ENCODE results near the gene PCED1B. TPM values are rescaled to one million over a fixed set of nuclear protein-coding genes. Genes with fewer than 3 reads are reported as not detected.
"Not testable (repeated sequence)": the region's sequence is repeated elsewhere in the genome, so short reads cannot be mapped to it uniquely, and the experiment has no call there.

PCED1B gene
- total RNA-seq, 1 experiment from 2014 or later: 2.5 TPM

GRCh38 chr12:47114481-47114892 is 35.1 kb downstream of the PCED1B start:
- no peak for DNase-seq (ENCODE audit: extremely low read depth, low read depth)

DNA sequence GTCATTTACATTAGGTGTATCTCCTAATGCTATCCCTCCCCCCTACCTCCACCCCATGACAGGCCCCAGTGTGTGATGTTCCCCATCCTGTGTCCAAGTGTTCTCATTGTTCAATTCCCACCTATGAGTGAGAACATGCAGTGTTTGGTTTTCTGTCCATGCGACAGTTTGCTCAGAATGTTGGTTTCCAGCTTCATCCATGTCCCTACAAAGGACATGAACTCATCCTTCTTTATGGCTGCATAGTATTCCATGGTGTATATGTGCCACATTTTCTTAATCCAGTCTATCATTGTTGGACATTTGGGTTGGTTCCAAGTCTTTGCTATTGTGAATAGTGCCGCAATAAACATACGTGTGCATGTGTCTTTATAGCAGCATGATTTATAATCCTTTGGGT is 37.9 kb downstream of the PCED1B start:
- DNase-seq (ENCODE audit: extremely low read depth, low read depth): not testable (repeated sequence)

- DNase-seq (ENCODE audit: extremely low read depth, low read depth): no peak
Measured at GRCh38 chr12:47120736-47121135, 41.3 kb downstream of the PCED1B start.

DNA sequence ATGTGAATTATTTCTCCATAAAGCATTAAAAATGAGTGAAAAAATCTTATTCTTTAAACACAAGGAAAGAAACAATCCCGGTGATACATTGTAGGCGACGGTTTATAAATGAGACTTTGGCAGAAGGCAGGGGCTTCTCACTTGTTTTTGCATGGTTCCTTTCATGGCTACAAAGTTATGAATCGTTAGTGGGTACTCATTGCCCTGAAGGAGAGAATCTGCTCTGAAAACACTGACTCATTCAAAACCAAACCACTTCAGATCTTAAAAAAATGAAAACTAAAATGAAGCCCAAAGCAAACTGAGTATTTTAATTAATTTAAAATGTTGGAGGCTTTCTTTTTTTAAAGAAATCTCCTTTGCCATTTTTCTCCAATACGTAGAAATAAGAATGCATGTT is 41.7 kb downstream of the PCED1B start:
- DNase-seq (ENCODE audit: extremely low read depth, low read depth): no peak

GRCh38 chr12:47122602-47123001 is 43.2 kb downstream of the PCED1B start:
- no peak for DNase-seq (ENCODE audit: extremely low read depth, low read depth)

GRCh38 chr12:47123730-47124129 is 44.3 kb downstream of the PCED1B start:
- DNase-seq (ENCODE audit: extremely low read depth, low read depth): no peak

DNA sequence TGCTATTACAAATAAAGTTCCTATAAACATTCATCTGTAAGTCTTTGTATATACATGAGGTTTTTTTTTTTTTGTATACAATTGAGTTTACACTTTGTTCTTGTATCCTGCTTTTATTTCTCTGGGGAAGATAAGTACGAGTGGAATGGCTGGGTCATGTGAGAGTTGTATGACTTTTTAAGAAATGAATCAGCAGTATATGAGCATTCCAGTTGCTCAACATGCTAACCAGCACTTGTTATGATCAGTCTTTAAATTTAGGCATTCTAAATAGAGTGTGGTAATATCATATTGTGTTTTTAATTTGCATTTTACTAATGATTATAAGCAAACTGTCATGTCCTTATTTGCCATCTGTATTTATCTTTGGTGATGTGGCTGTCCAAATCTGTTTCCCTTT is 45.0 kb downstream of the PCED1B start:
- no peak for DNase-seq (ENCODE audit: extremely low read depth, low read depth)

- DNase-seq (ENCODE audit: extremely low read depth, low read depth): no peak
Measured at GRCh38 chr12:47126246-47126645, 46.8 kb downstream of the PCED1B start.

DNA sequence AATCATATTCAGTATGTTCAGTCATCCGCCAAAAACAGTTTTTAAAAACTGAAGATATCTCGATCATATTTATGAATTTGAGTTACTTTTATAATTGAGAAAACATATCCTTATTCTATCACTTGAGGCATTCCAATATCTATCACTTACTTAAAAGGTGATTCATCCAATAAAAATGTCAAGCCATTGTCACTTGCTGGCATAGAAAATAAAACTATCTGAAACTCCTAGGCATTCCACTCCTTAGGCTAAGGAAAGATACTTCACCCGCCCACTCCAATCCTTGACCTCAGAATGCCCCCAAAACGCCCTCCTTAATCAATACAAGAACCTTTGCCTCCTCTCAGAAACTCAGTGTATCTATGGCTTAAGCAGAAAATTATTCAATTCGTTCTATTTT is 51.6 kb downstream of the PCED1B start:
- no peak for DNase-seq (ENCODE audit: extremely low read depth, low read depth)

DNA sequence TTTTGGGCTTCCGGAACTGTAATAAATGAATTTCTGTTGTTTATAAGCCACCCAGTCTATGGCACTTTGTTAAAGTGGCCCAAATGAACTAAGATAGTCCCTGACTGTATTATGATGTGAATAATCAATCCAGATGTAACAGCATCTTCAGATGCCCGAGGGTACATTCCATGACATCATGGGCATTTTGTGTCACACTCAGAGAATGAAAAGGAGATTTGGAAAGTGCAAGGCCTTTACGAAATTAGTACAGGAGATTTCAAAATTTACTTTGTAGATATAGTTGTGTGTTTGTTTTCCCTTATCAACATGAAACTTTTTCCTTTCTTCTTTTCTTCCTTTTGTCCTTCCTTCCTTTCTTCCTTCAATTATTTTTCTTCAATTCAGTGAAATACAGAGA is 54.6 kb downstream of the PCED1B start:
- no peak for DNase-seq (ENCODE audit: extremely low read depth, low read depth)

DNA sequence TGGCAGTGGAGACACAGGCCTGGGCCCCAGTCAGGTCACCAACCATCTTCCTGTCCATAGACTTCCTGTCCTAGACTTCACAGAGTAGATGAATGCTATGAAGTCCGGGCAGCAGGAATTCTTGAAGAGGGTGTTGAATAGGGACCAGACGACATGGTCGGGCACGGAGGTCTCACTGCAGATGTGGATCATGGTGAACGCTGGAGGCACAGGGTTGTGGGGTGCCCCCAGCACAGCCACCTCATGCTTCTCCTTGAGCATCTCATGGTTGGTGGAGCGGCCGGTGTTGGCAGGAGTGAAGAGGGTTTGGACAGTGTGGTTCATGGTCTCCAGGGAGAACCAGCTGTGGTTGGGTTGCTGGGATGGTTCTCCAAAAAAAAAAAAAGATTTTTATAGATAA is 56.2 kb downstream of the PCED1B start:
- DNase-seq (ENCODE audit: extremely low read depth, low read depth): no peak

- no peak for DNase-seq (ENCODE audit: extremely low read depth, low read depth)
Measured at GRCh38 chr12:47139000-47139681, 59.7 kb downstream of the PCED1B start.

DNA sequence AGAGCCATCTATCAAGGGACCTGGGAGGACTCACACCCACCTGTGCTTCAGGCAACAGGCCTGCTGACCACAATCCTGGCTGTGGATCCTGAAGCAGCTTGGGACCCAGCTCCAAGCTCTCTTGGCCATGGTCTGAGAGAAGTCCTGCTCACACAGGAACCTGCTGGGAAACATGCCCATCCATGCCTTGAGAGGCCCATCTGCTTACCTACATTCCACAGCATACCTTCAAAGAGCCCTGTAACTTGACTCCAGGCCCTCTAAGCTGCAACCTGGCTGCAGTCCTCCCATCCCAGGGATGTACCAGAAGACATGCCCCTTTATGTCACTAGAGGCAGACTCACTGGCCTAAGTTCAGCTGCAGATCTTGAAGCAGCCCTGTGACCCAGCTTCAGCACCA is 62.0 kb downstream of the PCED1B start:
- no peak for DNase-seq (ENCODE audit: extremely low read depth, low read depth)

GRCh38 chr12:47144769-47145168 is 65.3 kb downstream of the PCED1B start:
- DNase-seq (ENCODE audit: extremely low read depth, low read depth): no peak

GRCh38 chr12:47145188-47145587 is 65.8 kb downstream of the PCED1B start:
- DNase-seq (ENCODE audit: extremely low read depth, low read depth): no peak

DNA sequence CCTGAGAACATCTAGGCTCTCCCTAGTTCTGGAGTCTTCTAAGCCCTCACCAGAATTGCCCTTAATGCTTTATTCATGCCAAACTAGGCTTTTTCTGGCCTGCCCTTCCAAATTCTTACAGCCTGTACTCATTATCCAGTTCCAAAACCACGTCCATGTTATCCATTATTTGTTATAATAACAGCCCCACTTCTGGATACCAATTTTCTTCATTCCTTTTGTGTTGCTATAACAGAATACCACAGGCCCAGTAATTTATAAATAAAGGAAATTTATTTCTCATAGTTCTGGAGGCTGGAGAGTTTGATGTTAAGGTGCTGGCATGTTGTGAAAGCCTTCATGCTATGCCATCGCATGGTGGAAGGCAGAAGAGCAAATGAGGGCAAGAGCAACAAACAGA is 68.3 kb downstream of the PCED1B start:
- DNase-seq (ENCODE audit: extremely low read depth, low read depth): no peak

GRCh38 chr12:47149146-47149545 is 69.7 kb downstream of the PCED1B start:
- no peak for DNase-seq (ENCODE audit: extremely low read depth, low read depth)

- DNase-seq (ENCODE audit: extremely low read depth, low read depth): no peak
Measured at GRCh38 chr12:47152095-47152494, 72.7 kb downstream of the PCED1B start.

- DNase-seq (ENCODE audit: extremely low read depth, low read depth): peak; percentile 19
Measured at GRCh38 chr12:47155457-47156166, 76.2 kb downstream of the PCED1B start.

DNA sequence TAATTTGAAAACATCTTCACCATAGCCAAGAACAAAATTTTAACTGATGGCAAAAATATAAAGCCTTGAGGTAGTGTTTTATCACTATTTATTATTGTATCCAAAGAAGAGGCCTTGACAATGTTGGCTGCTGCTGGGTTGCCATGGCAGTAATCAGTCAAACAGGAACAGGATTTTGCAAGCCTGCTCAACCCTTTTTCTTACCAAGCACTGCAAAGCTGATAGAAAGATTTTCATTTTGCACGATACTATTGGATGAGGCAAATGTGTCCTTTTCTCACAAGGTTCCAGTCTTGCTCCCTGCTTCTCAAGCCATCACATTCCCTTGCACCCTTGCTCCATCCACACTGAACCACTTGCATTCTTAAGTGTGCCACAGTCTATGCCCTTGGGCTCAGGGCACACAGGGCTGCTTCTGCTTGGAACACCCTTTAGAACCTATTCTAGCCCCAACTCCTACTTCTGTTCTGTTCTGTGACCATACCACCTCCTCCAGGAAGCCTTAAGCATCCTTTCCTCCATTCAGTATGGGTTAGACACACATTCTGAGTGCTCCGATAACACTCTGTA is 76.8 kb downstream of the PCED1B start:
- DNase-seq (ENCODE audit: extremely low read depth, low read depth): no peak

DNA sequence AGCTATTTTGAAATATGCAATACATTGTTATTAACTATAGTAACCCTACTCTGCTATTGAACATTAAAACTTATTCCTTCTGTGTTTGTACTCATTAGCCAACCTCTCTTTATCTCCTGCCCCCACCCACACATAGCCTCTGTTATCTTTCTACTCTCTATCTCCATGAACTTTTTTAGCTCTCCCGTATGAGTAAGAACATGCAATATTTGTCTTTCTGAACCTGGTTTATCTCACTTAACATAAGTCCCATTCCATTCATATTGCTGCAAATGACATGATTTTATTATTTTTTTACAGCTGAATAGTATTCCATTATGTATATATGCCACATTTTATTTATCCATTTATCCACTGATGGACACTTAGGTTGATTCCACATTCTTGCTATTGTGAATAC is 79.4 kb downstream of the PCED1B start:
- no peak for DNase-seq (ENCODE audit: extremely low read depth, low read depth)

DNA sequence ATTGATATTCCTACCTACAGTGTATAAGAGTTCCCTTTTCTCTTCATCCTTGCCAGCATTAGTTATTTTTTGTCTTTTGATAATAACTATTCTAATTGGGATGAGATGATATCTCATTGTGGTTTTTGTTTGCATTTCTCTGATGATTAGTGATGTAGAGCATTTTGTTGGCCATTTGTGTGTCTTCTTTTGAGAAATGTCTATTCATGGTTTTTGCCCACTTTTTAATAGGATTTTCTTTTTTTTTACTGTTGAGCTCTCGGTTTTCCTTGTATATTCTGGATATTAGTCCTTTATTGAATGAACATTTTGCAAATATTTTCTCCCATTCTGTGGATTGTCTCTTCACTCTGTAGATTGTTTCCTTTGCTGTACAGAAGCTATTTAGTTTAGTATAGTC is 79.9 kb downstream of the PCED1B start:
- DNase-seq (ENCODE audit: extremely low read depth, low read depth): no peak
